HG03103 (cell line): ENCODE measurements around the gene TRABD2B.

Source experiments
- ATAC-seq: cut with Tn5 transposase; IDR thresholded peaks from one replicate; pipeline ENCODE4 v1.9.1; 2021; ENCODE audit warnings: low read depth; ENCODE audit not compliant: unreplicated experiment

TRABD2B gene

GRCh38 chr1:47886141-47886540 is 111.0 kb downstream of the TRABD2B start:
- ATAC-seq, result no peak

DNA sequence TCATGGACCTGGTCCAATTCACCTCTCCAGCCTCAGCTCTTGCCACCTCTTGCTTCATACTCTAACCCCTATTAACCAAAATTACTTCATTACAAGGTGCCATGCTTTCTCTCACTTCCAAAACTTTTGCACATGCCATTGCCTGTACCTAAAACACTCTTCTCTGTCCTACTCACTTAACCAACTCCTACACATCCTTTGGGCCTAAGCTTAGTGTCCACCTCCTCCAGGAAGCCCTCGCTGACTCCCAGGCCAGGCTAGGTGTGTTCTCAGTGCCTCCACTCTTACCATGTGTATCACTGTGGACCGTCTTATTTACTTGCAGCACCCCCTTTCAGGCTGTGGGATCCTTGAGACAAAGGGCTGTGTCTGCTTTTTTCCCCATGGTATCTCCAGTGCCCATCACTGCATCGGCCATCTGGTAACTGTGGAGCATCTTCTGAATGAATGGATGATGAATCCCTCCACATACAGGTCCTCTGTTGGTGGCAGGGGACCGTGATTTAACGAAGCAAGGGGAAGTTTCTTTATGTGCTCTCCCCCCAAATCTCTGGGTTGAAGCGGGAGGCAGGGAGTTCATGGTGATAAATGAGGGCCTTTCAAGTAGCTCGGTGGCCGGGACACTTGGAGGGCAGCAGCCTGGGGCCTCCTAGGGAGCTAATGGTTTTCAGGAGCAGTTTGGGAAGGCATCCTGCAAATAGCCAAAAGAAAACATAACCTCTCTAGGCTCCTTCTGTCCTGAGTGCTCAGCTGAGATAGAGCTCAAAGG is 111.9 kb downstream of the TRABD2B start:
- ATAC-seq, result no peak

GRCh38 chr1:47883963-47884362 is 113.2 kb downstream of the TRABD2B start:
- ATAC-seq, result no peak

- no peak for ATAC-seq
Measured at GRCh38 chr1:47881505-47882442, 115.4 kb downstream of the TRABD2B start.

DNA sequence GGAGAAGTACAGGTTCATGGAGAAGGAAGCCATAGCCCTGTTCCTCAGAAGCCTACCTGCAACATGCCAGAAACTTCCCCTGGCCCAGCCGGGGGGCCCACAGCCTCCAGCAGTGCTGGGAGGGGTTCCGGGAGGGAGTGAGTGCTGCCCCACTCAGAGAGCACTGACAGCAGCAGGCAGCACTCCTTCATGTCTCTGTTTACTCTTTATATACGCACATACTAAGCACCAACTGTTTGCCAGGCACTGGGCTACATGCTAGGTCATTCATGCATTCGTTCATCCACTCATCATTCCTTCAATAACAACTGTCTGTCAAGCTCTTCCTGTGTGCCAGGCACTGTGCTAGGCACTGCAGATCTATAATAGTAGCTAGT is 120.6 kb downstream of the TRABD2B start:
- no peak for ATAC-seq

DNA sequence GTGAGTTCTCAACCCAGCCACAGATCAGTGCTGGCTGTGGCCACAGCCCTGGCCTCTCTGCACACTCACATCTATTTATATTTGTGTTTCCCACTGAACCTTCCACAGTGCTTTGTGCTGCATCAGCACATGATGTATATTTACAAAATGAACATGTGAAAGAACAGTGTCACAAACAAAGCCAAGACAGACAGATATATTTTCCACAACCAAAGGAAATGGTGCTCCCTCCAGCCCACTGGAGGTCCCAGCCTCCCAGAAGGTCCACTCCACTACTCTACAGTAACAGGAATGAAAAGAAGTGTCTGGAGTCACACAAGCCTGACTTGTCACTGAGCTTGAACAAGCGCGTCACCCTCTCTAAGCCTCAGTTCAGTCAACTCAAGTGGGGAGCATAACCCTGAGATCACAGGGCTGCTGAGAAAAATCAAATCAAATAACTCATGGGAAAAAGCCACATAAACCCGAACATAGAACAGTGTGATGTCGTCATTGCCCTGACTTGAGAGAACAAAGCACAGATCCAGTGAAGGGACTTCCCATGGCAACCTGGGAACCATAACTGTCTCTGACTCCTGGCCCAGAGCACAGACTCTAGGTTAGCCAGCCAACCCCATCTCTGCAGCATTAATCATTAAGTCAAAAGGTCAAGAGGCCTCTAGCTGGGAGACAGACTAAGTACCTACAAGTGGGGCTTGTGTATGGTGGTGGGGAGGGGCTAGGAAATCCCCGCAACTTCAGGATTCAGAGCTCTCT is 121.2 kb downstream of the TRABD2B start:
- ATAC-seq, result no peak

- no peak for ATAC-seq
Measured at GRCh38 chr1:47875036-47875435, 122.1 kb downstream of the TRABD2B start.

DNA sequence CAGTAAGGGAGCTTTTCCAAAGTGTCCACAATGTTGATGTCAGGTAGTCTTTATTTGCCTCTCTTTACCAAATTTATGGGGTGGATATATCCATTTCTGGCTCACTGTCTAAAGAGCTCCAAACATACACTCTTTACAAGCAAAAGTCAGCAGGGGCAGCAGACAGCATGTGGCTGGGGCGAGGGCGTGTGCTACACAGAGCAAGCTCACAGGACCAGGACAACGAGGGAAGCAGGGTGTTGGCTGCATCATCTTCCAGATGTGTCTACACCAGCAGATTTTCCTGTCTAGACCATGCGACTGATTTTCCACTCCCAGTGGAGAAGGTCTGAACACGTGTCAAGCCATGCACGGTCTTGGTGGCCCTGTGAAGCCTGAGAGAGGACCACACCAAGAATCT is 123.8 kb downstream of the TRABD2B start:
- ATAC-seq, result no peak

DNA sequence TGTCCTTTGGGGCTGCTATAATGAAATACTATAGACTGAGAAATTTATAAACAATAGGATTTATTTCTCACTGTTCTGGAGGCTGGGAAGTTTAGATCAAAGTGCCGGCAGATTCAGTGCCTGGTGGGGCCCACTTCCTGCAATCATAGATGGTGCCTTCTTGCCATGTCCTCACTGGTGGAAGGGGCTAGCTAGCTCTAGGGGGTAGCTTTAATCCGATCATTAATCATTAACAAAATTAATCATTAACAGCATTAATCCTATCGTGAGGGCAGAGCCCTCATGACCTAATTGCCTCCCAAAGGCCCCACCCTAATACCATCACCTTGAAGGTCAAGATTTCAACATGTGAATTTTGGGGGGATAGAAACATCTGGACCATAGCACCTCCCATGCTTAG is 124.3 kb downstream of the TRABD2B start:
- ATAC-seq, result no peak

- ATAC-seq, result no peak
Measured at GRCh38 chr1:47871799-47872353, 125.3 kb downstream of the TRABD2B start.

DNA sequence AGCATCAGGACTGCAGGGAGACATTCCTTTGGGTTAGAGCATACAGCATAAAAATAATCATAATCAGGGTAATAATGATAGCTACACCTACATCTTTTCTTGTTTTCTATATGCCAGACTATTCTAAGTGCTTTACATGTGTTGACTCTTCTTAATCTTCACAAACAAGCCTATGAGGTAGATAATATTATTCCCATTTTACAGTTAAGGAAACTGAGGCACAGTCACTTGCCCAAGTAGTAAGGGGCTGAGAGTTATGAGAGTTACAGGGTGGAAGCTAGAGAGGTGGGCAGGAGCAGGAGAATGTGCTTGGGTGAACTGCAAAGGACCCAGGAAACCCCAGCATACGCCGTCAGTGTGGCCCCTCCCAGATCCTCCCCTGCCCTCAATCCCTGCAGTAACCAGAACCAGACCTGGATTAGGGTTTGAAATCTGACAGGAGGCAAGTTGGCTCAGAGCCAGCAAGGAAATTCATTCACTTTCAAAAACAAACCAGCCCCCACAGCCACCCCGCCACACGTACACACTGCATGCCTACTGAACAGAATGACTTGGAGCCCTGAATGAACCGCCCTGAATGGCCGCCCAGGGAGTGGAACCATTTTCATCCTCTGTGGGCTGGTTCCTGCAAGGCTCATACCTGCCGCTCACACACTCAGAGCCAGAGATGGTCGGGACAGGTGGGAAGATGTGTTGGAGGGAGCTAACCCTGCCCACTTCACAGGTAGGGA is 126.1 kb downstream of the TRABD2B start:
- ATAC-seq, result no peak

- ATAC-seq, result no peak
Measured at GRCh38 chr1:47870480-47870879, 126.7 kb downstream of the TRABD2B start.

DNA sequence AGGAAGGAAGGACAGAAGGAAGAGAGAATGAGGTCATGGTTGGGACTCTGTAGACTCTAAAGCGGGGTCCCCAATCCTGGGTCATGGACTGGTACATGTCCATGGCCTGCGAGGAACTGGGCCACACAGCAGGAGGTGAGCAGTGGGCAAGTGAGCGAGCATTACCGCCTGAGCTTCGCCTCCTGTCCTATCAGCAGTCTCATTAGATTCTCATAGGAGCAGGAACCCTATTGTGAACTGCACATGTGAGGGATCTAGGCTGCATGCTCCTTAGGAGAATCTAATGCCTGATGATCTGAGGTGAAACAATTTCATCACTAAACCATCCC is 128.9 kb downstream of the TRABD2B start:
- no peak for ATAC-seq

DNA sequence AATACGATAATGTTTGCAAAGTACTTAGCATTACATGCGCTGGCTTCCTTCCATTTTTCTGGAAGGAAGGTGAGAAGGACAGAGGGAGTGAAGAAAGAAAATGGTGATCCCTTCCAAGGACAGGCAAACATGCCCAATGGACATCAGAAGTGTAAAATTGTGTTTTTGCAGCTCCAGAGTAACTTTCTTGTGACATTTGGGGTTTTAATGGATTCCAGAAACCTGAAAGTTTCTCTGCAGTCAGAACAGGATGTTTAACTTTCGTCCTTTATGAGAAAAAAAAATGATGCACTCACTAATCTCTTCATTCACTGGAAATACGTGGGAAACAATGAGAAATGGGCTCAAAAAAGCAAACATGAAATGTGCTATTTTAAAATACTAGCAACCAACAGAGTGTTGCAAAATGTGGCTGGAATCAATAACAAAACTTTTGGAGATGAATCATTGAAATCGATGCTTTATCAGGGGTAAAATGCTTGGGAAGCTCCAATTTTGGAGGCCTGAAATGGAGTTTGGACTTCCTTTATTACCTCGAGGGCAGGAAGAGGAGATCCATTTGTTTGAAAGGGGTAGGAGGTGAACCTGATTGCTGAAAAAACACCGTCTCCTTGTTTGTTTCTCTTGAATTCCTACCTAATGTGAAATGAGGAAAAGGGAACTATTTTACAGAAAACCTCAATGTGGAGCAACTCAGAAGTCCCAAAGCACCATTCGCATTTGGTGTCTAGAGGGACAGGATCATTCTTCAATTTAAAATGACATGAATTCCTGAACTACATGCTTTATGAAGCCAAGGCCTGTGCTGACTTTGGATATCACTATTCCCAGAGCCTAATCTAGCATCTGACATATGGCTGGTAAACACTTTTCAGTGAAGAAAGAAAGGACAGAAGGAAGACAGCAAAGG is 129.5 kb downstream of the TRABD2B start:
- ATAC-seq, result no peak

GRCh38 chr1:47866601-47867437 is 130.4 kb downstream of the TRABD2B start:
- ATAC-seq, result no peak

DNA sequence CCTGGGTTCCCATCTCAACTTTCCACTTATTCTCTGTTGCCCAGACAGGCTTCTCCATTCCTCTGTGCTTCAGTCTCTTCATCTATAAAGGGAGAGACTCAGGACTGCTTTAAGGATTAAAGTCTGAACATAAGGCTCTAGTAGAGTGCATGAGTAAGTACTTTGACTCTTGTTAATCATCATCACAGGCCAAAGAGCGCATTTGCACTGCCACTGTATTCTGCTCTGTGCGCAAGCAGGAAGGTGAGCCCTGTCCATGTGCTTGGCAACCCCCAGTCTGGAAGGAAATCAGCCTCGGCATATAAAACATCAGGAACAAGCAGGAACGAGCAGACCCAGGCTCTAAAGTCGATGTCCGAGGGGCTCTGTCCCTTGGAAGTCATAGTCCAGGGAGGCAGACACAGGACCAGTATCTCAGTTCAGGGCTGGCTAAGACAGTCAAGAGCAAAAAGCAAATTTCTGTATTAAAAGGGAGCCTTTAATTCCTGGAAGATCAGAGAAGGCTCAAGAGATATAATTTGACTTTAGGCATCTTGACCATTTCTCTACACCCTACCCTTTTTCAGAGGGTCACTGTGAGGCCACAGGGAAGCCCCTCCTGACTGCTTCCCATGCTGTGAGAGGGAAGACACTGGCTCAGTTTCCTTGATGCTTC is 131.2 kb downstream of the TRABD2B start:
- no peak for ATAC-seq

DNA sequence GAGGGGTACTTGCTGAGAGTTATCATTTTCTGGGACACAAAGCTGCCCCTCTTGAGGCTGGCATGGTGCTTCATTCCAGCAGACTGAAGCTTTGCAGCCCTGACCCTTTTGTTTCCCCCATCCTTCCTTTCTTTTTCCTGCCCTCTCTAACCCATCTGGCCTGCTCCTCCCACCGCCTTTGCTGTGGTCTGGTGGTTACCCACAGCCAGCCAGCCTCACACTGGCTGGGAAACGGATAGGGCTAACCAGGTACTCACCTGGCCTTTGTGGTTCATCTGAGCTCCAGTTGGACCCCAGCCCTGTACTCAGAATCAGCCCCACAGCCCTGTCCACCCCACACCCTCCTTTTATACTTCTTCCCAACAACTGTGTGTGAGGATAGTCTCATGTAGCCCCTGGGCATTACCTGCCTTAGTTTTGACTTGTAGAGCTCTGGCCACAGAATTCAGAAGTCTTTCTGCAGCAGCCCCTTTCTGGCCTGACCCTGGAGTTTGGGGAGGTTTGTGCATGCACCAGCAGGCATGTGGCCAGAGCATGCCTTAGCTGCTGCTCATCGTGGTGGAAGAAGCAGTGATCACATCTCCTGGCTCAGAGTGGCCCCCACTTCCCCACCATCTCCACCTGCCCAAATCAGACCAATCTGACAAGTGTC is 138.0 kb downstream of the TRABD2B start:
- no peak for ATAC-seq
